ENCODE results near the gene KCNAB2.

KCNAB2 gene

DNA sequence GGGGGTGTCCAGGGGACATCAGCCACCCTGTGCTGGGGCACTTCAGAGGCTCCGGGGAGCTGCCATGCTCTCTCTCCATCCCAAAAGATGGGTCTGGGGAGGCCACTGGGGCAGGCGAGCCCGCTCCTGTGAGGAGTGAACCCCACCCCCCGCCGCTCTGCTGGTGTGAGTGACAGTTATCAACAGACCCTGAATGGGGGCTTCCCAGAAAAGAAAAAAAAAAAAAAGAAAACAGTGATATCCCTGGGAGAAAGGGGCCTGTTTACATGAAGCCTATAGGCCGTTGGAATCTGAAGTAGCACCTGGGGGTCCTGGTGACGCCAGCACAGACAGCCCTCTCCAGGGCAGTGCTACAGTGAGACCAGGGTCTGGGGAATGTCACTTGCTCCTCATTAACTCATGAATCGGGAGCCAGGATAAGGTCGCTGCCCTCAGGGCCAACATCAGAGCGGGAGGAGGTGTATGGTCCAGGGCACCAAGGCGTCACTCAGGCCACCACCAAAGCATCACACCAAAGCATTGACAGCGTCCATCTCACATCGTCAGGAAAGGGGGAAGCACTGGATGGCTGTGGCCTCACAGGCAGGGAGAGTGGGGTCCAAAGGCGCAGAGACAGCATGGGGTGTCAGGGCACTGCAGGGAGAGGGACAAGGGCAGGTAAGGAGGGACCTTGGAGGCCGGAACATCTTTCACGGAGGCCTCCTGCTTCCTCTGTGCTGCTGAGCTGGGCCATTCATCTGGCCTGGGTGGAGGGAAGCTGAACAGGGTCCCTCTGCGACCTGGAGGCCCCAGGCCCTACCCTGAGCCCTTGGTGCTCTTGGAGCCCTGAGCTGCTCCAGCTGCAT lies 45.0 kb upstream of the KCNAB2 start:
- TF ChIP-seq, protein P1, sequence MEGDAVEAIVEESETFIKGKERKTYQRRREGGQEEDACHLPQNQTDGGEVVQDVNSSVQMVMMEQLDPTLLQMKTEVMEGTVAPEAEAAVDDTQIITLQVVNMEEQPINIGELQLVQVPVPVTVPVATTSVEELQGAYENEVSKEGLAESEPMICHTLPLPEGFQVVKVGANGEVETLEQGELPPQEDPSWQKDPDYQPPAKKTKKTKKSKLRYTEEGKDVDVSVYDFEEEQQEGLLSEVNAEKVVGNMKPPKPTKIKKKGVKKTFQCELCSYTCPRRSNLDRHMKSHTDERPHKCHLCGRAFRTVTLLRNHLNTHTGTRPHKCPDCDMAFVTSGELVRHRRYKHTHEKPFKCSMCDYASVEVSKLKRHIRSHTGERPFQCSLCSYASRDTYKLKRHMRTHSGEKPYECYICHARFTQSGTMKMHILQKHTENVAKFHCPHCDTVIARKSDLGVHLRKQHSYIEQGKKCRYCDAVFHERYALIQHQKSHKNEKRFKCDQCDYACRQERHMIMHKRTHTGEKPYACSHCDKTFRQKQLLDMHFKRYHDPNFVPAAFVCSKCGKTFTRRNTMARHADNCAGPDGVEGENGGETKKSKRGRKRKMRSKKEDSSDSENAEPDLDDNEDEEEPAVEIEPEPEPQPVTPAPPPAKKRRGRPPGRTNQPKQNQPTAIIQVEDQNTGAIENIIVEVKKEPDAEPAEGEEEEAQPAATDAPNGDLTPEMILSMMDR (conservative IDR thresholded peaks at IDR 0.05; ENCODE audit: control insufficient read depth, insufficient read depth, low read depth, low read length) = no peak
- DNase-seq (ENCODE audit: low read depth) = no peak
- no peak overlapping the region for H3K4me3 ChIP-seq (ENCODE audit: control insufficient read depth, low read depth, low read length)

DNA sequence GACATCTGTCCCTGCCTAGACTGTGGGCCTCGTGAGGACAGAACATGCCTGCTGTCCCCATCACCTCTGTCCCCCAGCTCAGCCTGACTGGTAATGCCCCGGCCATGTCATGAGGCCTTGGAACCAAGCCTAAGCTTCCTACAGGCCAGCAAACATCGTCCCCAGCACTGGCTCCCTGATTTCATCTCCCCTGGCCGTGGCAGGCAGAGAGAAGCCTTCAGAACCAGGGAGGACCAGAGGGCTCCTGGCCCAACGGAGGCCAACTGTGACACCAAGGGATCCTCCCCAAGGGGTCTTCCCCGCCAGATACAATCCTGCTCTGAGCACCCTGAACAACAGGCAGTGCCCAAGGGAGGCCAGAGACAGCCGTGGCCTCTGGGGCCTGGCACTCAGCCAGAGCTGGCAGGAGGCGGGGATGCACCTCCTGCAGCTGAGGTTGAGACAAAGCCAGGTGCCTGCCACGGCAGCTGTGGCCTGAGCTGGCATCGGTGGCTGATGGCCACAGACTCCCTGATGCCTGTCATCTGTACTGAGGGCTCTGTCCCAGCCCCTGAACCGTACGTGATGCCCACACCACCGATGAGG lies 43.6 kb upstream of the KCNAB2 start:
- TF ChIP-seq, protein P1 (conservative IDR thresholded peaks at IDR 0.05; ENCODE audit: control insufficient read depth, insufficient read depth, low read depth, low read length) = no peak
- DNase-seq (ENCODE audit: low read depth) = no peak
- no peak overlapping the region for H3K4me3 ChIP-seq (ENCODE audit: control insufficient read depth, low read depth, low read length)

DNA sequence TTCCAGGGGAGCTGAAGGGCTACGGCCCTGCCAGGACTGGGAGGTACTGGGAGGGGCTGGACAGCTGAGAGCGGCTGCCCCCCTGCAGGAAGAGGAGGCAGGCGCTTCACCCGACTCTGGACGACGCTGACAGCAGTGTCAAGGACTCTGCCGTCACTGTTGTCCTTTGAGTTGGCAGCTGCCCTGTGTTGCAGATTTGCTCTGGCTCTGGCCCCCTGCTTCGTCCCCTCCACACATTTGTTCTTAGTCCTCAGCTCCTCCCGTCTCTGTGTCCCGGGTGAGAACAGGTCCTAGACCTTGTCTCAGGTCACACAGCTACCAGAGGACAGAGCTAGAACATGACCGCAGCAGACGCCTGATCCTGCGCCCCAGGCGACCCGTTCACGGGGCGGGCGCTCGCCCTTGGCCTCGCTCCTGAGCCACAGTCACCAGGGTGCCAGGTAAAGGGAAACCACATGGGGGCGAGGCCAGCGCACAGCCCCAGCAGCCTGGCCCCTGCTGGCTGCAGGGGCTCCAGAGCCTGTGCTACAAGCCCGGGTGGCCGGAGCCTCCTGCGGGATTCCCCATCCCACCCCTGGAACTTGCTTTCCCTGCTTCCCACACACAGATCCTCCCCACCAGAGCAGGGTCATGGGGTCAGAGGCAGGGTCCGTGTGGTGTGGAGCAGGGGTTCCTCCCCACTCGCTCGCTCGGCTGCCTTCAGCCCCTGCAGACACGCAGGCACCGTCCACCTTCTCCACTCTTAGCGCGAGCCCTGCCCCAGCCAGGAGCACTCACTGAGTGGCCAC lies 42.8 kb upstream of the KCNAB2 start:
- no peak for DNase-seq (ENCODE audit: low read depth)
- no peak overlapping the region for H3K4me3 ChIP-seq (ENCODE audit: control insufficient read depth, low read depth, low read length)
- TF ChIP-seq, protein P1 (conservative IDR thresholded peaks at IDR 0.05; ENCODE audit: control insufficient read depth, insufficient read depth, low read depth, low read length) = no peak

DNA sequence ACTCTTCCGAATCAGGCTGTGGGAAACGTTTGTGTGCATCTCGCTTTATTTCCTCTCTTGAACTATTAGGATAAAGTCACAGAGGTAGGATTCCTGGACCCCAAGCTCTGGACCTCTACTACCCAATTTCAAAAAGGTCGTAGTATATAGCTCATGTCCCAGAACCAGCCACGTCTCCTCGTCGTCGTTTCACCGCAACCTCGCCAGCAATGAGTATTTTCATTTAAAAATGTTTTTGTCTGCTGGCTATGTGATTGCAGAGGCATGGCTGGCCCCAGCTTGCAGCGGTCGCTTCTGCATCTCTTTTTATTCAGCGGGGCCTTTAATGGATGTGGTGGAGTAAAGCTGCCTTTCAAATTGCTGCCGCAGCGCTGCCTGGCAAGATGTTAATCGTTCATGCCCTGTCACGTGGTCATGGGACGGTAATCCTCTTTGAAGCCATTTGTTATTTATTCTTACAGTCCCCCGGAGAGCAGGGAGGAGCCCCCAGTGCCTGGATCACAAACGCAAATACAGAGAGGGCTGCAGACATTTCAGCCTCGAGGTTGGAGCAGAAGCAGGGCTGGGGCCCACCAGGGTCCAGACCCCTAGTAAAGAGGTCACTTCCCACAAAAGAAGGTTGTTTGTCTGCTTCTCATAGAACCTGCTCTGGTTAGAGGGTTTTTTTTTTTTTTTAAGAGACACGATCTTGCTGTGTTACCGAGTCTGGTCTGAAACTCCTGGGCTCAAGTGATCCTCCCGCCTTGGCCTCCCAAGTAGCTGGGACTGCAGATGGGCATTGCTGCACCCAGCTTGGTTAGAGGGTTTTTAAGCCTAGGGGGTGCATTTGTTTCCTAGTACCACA lies 41.9 kb upstream of the KCNAB2 start:
- DNase-seq (ENCODE audit: low read depth) = no peak
- no peak overlapping the region for H3K4me3 ChIP-seq (ENCODE audit: control insufficient read depth, low read depth, low read length)
- TF ChIP-seq, protein P1 (conservative IDR thresholded peaks at IDR 0.05; ENCODE audit: control insufficient read depth, insufficient read depth, low read depth, low read length) = no peak

DNA sequence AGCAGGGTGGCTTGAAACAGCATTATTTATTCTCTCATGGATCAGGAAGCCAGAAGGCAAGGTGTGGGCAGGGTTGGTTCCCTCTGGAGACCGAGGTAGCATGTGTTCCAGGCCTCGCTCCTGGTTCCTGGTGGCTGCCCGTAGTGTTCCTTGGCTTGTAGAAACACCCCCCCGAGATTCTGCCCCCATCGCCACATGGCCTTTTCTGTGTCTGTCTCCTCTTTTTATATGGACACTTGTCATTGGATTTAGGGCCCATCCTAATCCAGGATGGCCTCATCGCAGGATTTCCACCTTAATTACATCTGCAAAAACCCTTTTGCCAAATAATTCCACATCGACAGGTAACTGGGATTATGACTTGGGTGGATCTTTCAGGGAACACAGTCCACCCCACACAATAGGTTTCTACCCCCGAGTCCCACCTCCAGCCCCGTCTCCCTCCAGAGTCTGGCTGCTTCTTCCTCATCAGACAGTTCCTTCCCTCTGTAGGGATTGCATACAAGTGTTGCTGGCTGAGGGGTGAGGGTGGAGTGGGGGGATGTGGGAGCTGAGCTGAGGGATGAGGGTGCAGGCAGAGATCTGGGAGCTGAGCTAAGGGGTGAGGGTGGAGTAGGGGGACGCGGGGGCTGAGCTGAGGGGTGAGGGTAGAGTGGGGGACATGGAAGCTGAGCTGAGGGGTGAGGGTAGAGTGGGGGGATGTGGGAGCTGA lies 41.1 kb upstream of the KCNAB2 start:
- TF ChIP-seq, protein P1 (conservative IDR thresholded peaks at IDR 0.05; ENCODE audit: control insufficient read depth, insufficient read depth, low read depth, low read length) = no peak
- H3K4me3 ChIP-seq (ENCODE audit: control insufficient read depth, low read depth, low read length) = no peak overlapping the region
- no peak for DNase-seq (ENCODE audit: low read depth)
